Activated CD4-positive, CD25-positive, alpha-beta regulatory T cell treated with anti-CD3 and anti-CD28 coated beads, Interleukin-2, amount 50 U/mL, for 72 hours (primary cell): ENCODE data around the gene CELSR3.

Experiments
- DNase-seq: peaks from one replicate; pipeline ENCODE4 v3.0.0; 2021

CELSR3 gene

GRCh38 chr3:48598323-48599076, 64.2 kb downstream of the CELSR3 start:
- no peak for DNase-seq

- DNase-seq, result no peak
Observed at GRCh38 chr3:48597408-48597800, 65.3 kb downstream of the CELSR3 start.

GRCh38 chr3:48596676-48597407, 65.8 kb downstream of the CELSR3 start:
- DNase-seq, result no peak

GRCh38 chr3:48596157-48596556, 66.5 kb downstream of the CELSR3 start:
- no peak for DNase-seq

- DNase-seq, result no peak
Observed at GRCh38 chr3:48595526-48596121, 67.1 kb downstream of the CELSR3 start.

- DNase-seq, result no peak
Observed at GRCh38 chr3:48595075-48595525, 67.6 kb downstream of the CELSR3 start, which contains the start of gene COL7A1. COL7A1 (minus strand) TSS chr3:48595329; CDS start chr3:48595159, 170 bp downstream.

GRCh38 chr3:48594417-48595049, 68.2 kb downstream of the CELSR3 start:
- no peak for DNase-seq

GRCh38 chr3:48593337-48593736, 69.3 kb downstream of the CELSR3 start:
- DNase-seq, result no peak

GRCh38 chr3:48592519-48593087, 70.1 kb downstream of the CELSR3 start:
- no peak for DNase-seq

- DNase-seq, result no peak
Observed at GRCh38 chr3:48591886-48592518, 70.7 kb downstream of the CELSR3 start.

GRCh38 chr3:48591436-48591835, 71.2 kb downstream of the CELSR3 start:
- DNase-seq, result no peak

GRCh38 chr3:48588230-48588629, 74.5 kb downstream of the CELSR3 start:
- DNase-seq, result no peak

GRCh38 chr3:48587686-48588085, 75.0 kb downstream of the CELSR3 start:
- DNase-seq, result no peak
